Measurements from ENCODE around the gene TLR1. TPM values are rescaled to one million over a fixed set of nuclear protein-coding genes. Genes with fewer than 3 reads are reported as not detected.

Gene TLR1
- polyA plus RNA-seq, 1 of the 3 experiments (the other 2 are of a cell fraction): not detected

DNA sequence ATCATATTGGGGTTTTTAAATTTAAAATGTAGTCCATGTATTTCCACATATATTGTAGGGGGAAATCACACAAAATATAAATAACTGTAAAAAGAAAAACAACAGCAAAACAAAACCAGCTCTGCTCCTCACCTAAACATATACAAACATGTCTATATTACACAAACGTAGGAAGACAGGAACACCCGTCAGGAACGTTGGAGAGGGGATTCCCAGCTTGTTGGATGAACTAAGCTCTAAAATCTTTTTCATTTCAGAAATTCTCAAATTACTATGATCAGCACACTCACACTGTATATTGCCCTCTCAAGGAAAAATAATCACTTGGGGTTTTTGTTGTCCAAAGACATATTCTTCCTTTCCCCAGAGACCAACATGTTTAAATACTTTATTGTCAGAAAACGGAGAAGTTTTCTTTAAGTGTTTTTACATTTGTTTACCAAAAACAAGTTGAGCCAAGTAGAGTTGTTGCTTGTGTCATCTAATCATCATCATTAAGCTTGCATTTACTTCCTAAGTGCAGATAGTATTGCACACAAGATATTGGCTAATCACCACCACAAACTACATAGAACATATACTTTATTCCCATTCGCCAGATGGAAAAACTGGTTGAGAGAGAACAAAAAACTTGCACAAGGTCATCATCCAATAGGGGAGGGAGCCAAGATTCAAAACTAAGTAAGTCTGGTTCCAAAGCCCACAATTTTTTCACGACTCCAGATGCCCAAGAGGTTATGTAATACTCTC, 19.4 kb downstream of the TLR1 start:
- Histone ChIP-seq H3K27ac (ENCODE audit: low read depth in 2 of 2, low read length in 1 of 2) (no peak overlapping the region), H3K36me3 (replicated peaks in 1 of 2; ENCODE audit: control insufficient read depth in 1 of 2, insufficient read depth in 2 of 2, low read length in 1 of 2) (no peaks in the 10 kb centered on the region), H2AFZ (ENCODE audit: low read depth) (no peak overlapping the region), H3K9me2 (no peaks in the 10 kb centered on the region), H4K20me1 (ENCODE audit: insufficient read depth) (no peaks in the 10 kb centered on the region), H3K4me3 (ENCODE audit: low read depth in 2 of 2, low read length in 1 of 2) (no peak overlapping the region), H3K27me3 (ENCODE audit: insufficient read depth) (peaks cover 5% of the 10 kb centered on the region; the same call in 1 of the 2 replicates), H3K4me2 (no peak overlapping the region), H3F3A (replicated peaks; ENCODE audit: insufficient read depth) (no peaks in the 10 kb centered on the region), H3K9me3 (no peaks in the 10 kb centered on the region), H3K4me1 (ENCODE audit: control insufficient read depth in 1 of 2, insufficient read depth in 2 of 2, low read depth in 1 of 2, low read length in 1 of 2) (no peaks in the 10 kb centered on the region), H3K9ac (no peak overlapping the region), H3K79me2 (ENCODE audit: insufficient read depth) (no peaks in the 10 kb centered on the region)
- WGBS (ENCODE audit: low lambda C conversion rate): 49% methylated on average over 6 of the region's 6 CpGs
- ChIA-PET POLR2A (no interaction called here), CTCF (interaction anchor here (0.8 to 8.0 kb wide), 6 partner anchors 18 to 605 kb away, joined by 3 to 88 read pairs (median 5); no protein-coding TSS in a partner anchor)
- no peak for DNase-seq
- TF ChIP-seq, protein P1, sequence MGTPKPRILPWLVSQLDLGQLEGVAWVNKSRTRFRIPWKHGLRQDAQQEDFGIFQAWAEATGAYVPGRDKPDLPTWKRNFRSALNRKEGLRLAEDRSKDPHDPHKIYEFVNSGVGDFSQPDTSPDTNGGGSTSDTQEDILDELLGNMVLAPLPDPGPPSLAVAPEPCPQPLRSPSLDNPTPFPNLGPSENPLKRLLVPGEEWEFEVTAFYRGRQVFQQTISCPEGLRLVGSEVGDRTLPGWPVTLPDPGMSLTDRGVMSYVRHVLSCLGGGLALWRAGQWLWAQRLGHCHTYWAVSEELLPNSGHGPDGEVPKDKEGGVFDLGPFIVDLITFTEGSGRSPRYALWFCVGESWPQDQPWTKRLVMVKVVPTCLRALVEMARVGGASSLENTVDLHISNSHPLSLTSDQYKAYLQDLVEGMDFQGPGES (IDR thresholded peaks at IDR 0.05; ENCODE audit: low read depth, low read length): no peak
- no peak for TF ChIP-seq RCOR1 (IDR thresholded peaks at IDR 0.05; ENCODE audit: low read length)
- no peak for TF ChIP-seq FOXM1 (IDR thresholded peaks at IDR 0.05; ENCODE audit: low read depth)
- TF ChIP-seq EZH2phosphoT487 (IDR thresholded peaks at IDR 0.05; ENCODE audit: borderline replicate concordance, low read depth): no peak
- TF ChIP-seq, protein P2, sequence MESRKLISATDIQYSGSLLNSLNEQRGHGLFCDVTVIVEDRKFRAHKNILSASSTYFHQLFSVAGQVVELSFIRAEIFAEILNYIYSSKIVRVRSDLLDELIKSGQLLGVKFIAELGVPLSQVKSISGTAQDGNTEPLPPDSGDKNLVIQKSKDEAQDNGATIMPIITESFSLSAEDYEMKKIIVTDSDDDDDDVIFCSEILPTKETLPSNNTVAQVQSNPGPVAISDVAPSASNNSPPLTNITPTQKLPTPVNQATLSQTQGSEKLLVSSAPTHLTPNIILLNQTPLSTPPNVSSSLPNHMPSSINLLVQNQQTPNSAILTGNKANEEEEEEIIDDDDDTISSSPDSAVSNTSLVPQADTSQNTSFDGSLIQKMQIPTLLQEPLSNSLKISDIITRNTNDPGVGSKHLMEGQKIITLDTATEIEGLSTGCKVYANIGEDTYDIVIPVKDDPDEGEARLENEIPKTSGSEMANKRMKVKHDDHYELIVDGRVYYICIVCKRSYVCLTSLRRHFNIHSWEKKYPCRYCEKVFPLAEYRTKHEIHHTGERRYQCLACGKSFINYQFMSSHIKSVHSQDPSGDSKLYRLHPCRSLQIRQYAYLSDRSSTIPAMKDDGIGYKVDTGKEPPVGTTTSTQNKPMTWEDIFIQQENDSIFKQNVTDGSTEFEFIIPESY (IDR thresholded peaks at IDR 0.05; ENCODE audit: borderline replicate concordance, low read depth): no peak
- TF ChIP-seq, protein P3, sequence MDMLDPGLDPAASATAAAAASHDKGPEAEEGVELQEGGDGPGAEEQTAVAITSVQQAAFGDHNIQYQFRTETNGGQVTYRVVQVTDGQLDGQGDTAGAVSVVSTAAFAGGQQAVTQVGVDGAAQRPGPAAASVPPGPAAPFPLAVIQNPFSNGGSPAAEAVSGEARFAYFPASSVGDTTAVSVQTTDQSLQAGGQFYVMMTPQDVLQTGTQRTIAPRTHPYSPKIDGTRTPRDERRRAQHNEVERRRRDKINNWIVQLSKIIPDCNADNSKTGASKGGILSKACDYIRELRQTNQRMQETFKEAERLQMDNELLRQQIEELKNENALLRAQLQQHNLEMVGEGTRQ (IDR thresholded peaks at IDR 0.05; ENCODE audit: borderline replicate concordance, low read depth, low read length): no peak
- TF ChIP-seq, protein P4, sequence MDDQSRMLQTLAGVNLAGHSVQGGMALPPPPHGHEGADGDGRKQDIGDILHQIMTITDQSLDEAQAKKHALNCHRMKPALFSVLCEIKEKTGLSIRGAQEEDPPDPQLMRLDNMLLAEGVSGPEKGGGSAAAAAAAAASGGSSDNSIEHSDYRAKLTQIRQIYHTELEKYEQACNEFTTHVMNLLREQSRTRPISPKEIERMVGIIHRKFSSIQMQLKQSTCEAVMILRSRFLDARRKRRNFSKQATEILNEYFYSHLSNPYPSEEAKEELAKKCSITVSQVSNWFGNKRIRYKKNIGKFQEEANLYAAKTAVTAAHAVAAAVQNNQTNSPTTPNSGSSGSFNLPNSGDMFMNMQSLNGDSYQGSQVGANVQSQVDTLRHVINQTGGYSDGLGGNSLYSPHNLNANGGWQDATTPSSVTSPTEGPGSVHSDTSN (IDR thresholded peaks at IDR 0.05): no peak

- no peaks in the 10 kb centered on the region for H3K79me2 ChIP-seq (ENCODE audit: insufficient read depth)
- H3K9ac ChIP-seq: no peak overlapping the region
- WGBS (ENCODE audit: low lambda C conversion rate): 73% methylated on average over 4 of the region's 4 CpGs
- no peak for DNase-seq
- peaks cover 5% of the 10 kb centered on the region; the same call in 1 of the 2 replicates for H3K27me3 ChIP-seq (ENCODE audit: insufficient read depth)
- no peak overlapping the region for H3K4me3 ChIP-seq (ENCODE audit: low read depth in 2 of 2, low read length in 1 of 2)
- no peaks in the 10 kb centered on the region for H3K9me3 ChIP-seq
- H3K36me3 ChIP-seq (replicated peaks in 1 of 2; ENCODE audit: control insufficient read depth in 1 of 2, insufficient read depth in 2 of 2, low read length in 1 of 2): no peaks in the 10 kb centered on the region
- POLR2A ChIA-PET: no interaction called here
- H3F3A ChIP-seq (replicated peaks; ENCODE audit: insufficient read depth): no peaks in the 10 kb centered on the region
- no peak for TF ChIP-seq TCF12 (IDR thresholded peaks at IDR 0.05)
- TF ChIP-seq, protein P4 (IDR thresholded peaks at IDR 0.05): no peak
- TF ChIP-seq, protein P5, sequence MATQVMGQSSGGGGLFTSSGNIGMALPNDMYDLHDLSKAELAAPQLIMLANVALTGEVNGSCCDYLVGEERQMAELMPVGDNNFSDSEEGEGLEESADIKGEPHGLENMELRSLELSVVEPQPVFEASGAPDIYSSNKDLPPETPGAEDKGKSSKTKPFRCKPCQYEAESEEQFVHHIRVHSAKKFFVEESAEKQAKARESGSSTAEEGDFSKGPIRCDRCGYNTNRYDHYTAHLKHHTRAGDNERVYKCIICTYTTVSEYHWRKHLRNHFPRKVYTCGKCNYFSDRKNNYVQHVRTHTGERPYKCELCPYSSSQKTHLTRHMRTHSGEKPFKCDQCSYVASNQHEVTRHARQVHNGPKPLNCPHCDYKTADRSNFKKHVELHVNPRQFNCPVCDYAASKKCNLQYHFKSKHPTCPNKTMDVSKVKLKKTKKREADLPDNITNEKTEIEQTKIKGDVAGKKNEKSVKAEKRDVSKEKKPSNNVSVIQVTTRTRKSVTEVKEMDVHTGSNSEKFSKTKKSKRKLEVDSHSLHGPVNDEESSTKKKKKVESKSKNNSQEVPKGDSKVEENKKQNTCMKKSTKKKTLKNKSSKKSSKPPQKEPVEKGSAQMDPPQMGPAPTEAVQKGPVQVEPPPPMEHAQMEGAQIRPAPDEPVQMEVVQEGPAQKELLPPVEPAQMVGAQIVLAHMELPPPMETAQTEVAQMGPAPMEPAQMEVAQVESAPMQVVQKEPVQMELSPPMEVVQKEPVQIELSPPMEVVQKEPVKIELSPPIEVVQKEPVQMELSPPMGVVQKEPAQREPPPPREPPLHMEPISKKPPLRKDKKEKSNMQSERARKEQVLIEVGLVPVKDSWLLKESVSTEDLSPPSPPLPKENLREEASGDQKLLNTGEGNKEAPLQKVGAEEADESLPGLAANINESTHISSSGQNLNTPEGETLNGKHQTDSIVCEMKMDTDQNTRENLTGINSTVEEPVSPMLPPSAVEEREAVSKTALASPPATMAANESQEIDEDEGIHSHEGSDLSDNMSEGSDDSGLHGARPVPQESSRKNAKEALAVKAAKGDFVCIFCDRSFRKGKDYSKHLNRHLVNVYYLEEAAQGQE (IDR thresholded peaks at IDR 0.05; ENCODE audit: low read depth, low read length): no peak
- no peak for TF ChIP-seq TAF1 (IDR thresholded peaks at IDR 0.05; ENCODE audit: borderline replicate concordance, low read depth, low read length)
- no peak for TF ChIP-seq RCOR1 (IDR thresholded peaks at IDR 0.05; ENCODE audit: low read length)
- no peaks in the 10 kb centered on the region for H3K9me2 ChIP-seq
- H3K4me1 ChIP-seq (ENCODE audit: control insufficient read depth in 1 of 2, insufficient read depth in 2 of 2, low read depth in 1 of 2, low read length in 1 of 2): no peaks in the 10 kb centered on the region
- H4K20me1 ChIP-seq (ENCODE audit: insufficient read depth): no peaks in the 10 kb centered on the region
- CTCF ChIA-PET: interaction anchor here (0.7 to 8.0 kb wide), 3 partner anchors 9 to 23 kb away, joined by 4 to 88 read pairs (median 6); no protein-coding TSS in a partner anchor
- no peak overlapping the region for H3K27ac ChIP-seq (ENCODE audit: low read depth in 2 of 2, low read length in 1 of 2)
- H3K4me2 ChIP-seq: no peak overlapping the region
- H2AFZ ChIP-seq (ENCODE audit: low read depth): no peak overlapping the region
Observed at GRCh38 chr4:38784141-38784540, 20.4 kb downstream of the TLR1 start.
